HG02623 (cell line): ENCODE data around the gene CLEC9A.

ENCODE experiments used
- ATAC-seq: cut with Tn5 transposase; IDR thresholded peaks from one replicate; pipeline ENCODE4 v1.9.1; 2021; ENCODE audit warnings: moderate library complexity; ENCODE audit not compliant: unreplicated experiment

CLEC9A gene

GRCh38 chr12:10102322-10102721 is 71.8 kb downstream of the CLEC9A start:
- ATAC-seq: no peak

GRCh38 chr12:10110256-10110844 is 79.9 kb downstream of the CLEC9A start:
- no peak for ATAC-seq

DNA sequence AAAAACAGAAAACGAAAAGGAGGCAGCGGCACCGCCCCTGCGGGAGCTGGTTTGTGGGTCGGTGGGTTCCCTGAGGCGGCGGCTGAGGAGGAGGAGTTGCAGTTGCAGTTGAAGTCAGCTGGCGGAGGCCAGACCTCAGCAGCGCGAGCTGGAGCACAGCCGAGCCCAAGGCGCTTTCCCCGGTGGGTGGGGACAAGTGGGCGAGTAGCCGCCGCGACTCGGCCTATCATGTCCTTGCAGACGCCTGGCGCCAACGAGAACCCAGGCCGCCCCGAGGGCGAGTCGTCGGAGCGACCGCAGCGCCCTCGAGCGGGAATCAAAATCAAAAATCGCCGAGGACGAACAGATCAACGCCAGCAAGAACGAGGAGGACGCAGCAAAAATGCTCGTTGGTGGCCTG is 81.0 kb downstream of the CLEC9A start:
- ATAC-seq: no peak

DNA sequence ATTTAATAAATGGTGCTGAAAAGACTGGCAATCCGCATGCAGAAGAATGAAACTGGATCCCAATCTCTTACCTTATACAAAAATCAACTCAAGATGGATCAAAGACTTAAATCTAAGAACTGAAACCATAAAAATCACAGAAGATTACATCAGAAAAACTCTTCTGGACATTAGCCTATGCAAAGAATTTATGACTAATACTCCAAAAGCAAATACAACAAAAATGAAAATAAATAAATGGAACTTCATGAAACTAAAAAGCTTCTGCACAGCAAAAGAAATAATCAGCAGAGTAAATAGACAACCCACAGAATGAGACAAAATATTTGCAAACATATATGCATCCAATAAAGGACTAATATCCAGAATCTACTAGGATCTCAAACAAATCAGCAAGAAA is 82.6 kb downstream of the CLEC9A start:
- ATAC-seq: no peak

DNA sequence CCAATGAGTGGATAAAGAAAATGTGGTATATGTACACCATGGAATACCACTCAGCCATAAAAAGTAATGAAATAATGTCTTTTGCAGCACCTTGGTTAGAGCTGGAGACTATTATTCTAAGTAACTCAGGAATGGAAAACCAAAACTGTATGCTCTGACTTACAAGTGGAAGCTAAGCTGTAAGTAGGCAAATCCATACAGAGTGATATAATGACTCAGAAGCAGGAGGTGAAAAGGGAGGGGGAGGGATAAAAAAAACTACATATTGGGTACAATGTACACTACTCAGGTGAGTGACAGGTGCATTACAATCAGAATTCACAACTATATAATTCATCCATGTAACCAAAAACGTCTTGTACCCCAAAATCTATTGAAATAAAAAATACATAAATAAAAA is 83.4 kb downstream of the CLEC9A start:
- no peak for ATAC-seq

- no peak for ATAC-seq
These were observed 84.8 kb downstream of the CLEC9A start for GRCh38 chr12:10115311-10115710.
